SJCRH30 (cell line): ENCODE results near the gene SLC39A8. TPM values are rescaled to one million over a fixed set of nuclear protein-coding genes. Genes with fewer than 3 reads are reported as not detected.
"Not testable (repeated sequence)": the region's sequence is repeated elsewhere in the genome, so short reads cannot be mapped to it uniquely, and the experiment has no call there.

Experiments used
- DNase-seq, 2 experiments: peaks; one replicate each; pipeline ENCODE4 v3.0.0-alpha.2; 2015 to 2020
- H3K27ac ChIP-seq: fragments of 250-450 bp; sonication (Bioruptor Pico); 2 replicates; pipeline ENCODE4 v1.5.1; 2020; ENCODE audit warnings: mild to moderate bottlenecking, moderate library complexity
- H3K27me3 ChIP-seq: fragments of 250-450 bp; sonication (Bioruptor Pico); 2 replicates; pipeline ENCODE4 v1.5.1; 2020; ENCODE audit warnings: mild to moderate bottlenecking, moderate library complexity
- H3K36me3 ChIP-seq: fragments of 250-450 bp; sonication (Bioruptor Pico); 2 replicates; pipeline ENCODE4 v1.5.1; 2020; ENCODE audit warnings: mild to moderate bottlenecking, moderate library complexity
- H3K4me1 ChIP-seq: fragments of 250-450 bp; sonication (Bioruptor Pico); 2 replicates; pipeline ENCODE4 v1.5.1; 2020; ENCODE audit warnings: mild to moderate bottlenecking, moderate library complexity
- H3K4me3 ChIP-seq: fragments of 250-450 bp; sonication (Bioruptor Pico); 2 replicates; pipeline ENCODE4 v1.5.1; 2020; ENCODE audit warnings: mild to moderate bottlenecking, moderate library complexity
- H3K9me3 ChIP-seq: fragments of 250-450 bp; sonication (Bioruptor Pico); replicated peaks from 2 replicates; pipeline ENCODE4 v1.5.1; 2020; ENCODE audit warnings: mild to moderate bottlenecking, moderate library complexity
- total RNA-seq: library from RNA; depleted of rRNA; stranded (reverse); fragments of >200 nt; shearing (Covaris generic); gene quantifications from 2 replicates; pipeline ENCODE4 v1.2.3, GENCODE V29; 2014; rRNA removed

SLC39A8 gene
- total RNA-seq, result 0.13 TPM in 1 of 2 replicates, not detected in the other

- no peaks in the 10 kb centered on the region for H3K27me3 ChIP-seq
- no peak within 1 kb of the TSS for H3K4me3 ChIP-seq
- DNase-seq, result no peak
- no peaks in the 10 kb centered on the region for H3K9me3 ChIP-seq
- no peak within 1 kb of the TSS for H3K27ac ChIP-seq
- H3K4me1 ChIP-seq, result peaks cover 15% of the 10 kb centered on the region
- no peaks in the 10 kb centered on the region for H3K36me3 ChIP-seq
Measured at GRCh38 chr4:102344954-102345794, at the start of gene SLC39A8. TSS of gene SLC39A8 (minus strand) at chr4:102345482. CDS start at chr4:102344662, 820 bp downstream.

GRCh38 chr4:102392033-102392744 is 46.9 kb upstream of the SLC39A8 start:
- no peak for DNase-seq
- Histone ChIP-seq H3K36me3 (no peaks in the 10 kb centered on the region), H3K27me3 (no peaks in the 10 kb centered on the region), H3K4me1 (no peaks in the 10 kb centered on the region), H3K9me3 (no peaks in the 10 kb centered on the region), H3K4me3 (no peak overlapping the region), H3K27ac (no peak overlapping the region)

- no peaks in the 10 kb centered on the region for H3K27me3 ChIP-seq
- H3K36me3 ChIP-seq, result no peaks in the 10 kb centered on the region
- H3K9me3 ChIP-seq, result no peaks in the 10 kb centered on the region
- H3K27ac ChIP-seq, result no peak overlapping the region
- H3K4me1 ChIP-seq, result no peaks in the 10 kb centered on the region
- H3K4me3 ChIP-seq, result no peak overlapping the region
- no peak for DNase-seq
Measured at GRCh38 chr4:102390438-102390837, 45.2 kb upstream of the SLC39A8 start.

GRCh38 chr4:102388611-102389010 is 43.3 kb upstream of the SLC39A8 start:
- H3K27me3 ChIP-seq, result no peaks in the 10 kb centered on the region
- DNase-seq, result no peak
- no peaks in the 10 kb centered on the region for H3K4me1 ChIP-seq
- no peaks in the 10 kb centered on the region for H3K36me3 ChIP-seq
- H3K9me3 ChIP-seq, result no peaks in the 10 kb centered on the region
- no peak overlapping the region for H3K27ac ChIP-seq
- H3K4me3 ChIP-seq, result no peak overlapping the region

GRCh38 chr4:102387552-102388150 is 42.4 kb upstream of the SLC39A8 start:
- no peak for DNase-seq
- no peak overlapping the region for H3K4me3 ChIP-seq
- H3K9me3 ChIP-seq, result no peaks in the 10 kb centered on the region
- H3K4me1 ChIP-seq, result no peaks in the 10 kb centered on the region
- H3K36me3 ChIP-seq, result no peaks in the 10 kb centered on the region
- H3K27ac ChIP-seq, result no peak overlapping the region
- no peaks in the 10 kb centered on the region for H3K27me3 ChIP-seq

GRCh38 chr4:102386966-102387365 is 41.7 kb upstream of the SLC39A8 start:
- DNase-seq, result no peak
- Histone ChIP-seq H3K36me3 (no peaks in the 10 kb centered on the region), H3K27me3 (no peaks in the 10 kb centered on the region), H3K9me3 (no peaks in the 10 kb centered on the region), H3K4me1 (no peaks in the 10 kb centered on the region), H3K4me3 (no peak overlapping the region), H3K27ac (no peak overlapping the region)

- DNase-seq, H3K27me3 ChIP-seq, H3K9me3 ChIP-seq, H3K4me3 ChIP-seq, H3K27ac ChIP-seq, H3K36me3 ChIP-seq, H3K4me1 ChIP-seq: not testable (repeated sequence)
Measured at GRCh38 chr4:102380253-102380652, 35.0 kb upstream of the SLC39A8 start.

- Histone ChIP-seq H3K36me3 (no peaks in the 10 kb centered on the region), H3K4me1 (no peaks in the 10 kb centered on the region), H3K4me3 (no peak overlapping the region), H3K9me3 (no peaks in the 10 kb centered on the region), H3K27me3 (no peaks in the 10 kb centered on the region), H3K27ac (no peak overlapping the region)
- no peak for DNase-seq
Measured at GRCh38 chr4:102362922-102363432, 17.7 kb upstream of the SLC39A8 start.

GRCh38 chr4:102358128-102358527 is 12.8 kb upstream of the SLC39A8 start:
- Histone ChIP-seq H3K9me3 (no peaks in the 10 kb centered on the region), H3K27ac (no peak overlapping the region), H3K36me3 (no peaks in the 10 kb centered on the region), H3K27me3 (no peaks in the 10 kb centered on the region), H3K4me1 (no peaks in the 10 kb centered on the region), H3K4me3 (no peak overlapping the region)
- no peak for DNase-seq

- not testable (repeated sequence) for H3K36me3 ChIP-seq, DNase-seq, H3K4me3 ChIP-seq, H3K27ac ChIP-seq, H3K27me3 ChIP-seq, H3K4me1 ChIP-seq, H3K9me3 ChIP-seq
Measured at GRCh38 chr4:102357637-102358036, 12.4 kb upstream of the SLC39A8 start.

- Histone ChIP-seq H3K36me3 (no peaks in the 10 kb centered on the region), H3K4me1 (no peaks in the 10 kb centered on the region), H3K27me3 (no peaks in the 10 kb centered on the region), H3K9me3 (no peaks in the 10 kb centered on the region), H3K27ac (no peak overlapping the region), H3K4me3 (no peak overlapping the region)
- DNase-seq, result no peak
Measured at GRCh38 chr4:102356562-102357202, 11.4 kb upstream of the SLC39A8 start.

- Histone ChIP-seq H3K9me3 (no peaks in the 10 kb centered on the region), H3K4me3 (no peak overlapping the region), H3K36me3 (no peaks in the 10 kb centered on the region), H3K27ac (no peak overlapping the region), H3K4me1 (no peaks in the 10 kb centered on the region), H3K27me3 (no peaks in the 10 kb centered on the region)
- no peak for DNase-seq
Measured at GRCh38 chr4:102355748-102356147, 10.5 kb upstream of the SLC39A8 start.

GRCh38 chr4:102354671-102355454 is 9.6 kb upstream of the SLC39A8 start:
- Histone ChIP-seq H3K36me3 (no peaks in the 10 kb centered on the region), H3K27ac (no peak overlapping the region), H3K27me3 (no peaks in the 10 kb centered on the region), H3K9me3 (no peaks in the 10 kb centered on the region), H3K4me3 (no peak overlapping the region), H3K4me1 (no peaks in the 10 kb centered on the region)
- DNase-seq, result no peak

GRCh38 chr4:102352781-102353180 is 7.5 kb upstream of the SLC39A8 start:
- Histone ChIP-seq H3K27me3 (no peaks in the 10 kb centered on the region), H3K27ac (no peak overlapping the region), H3K4me3 (no peak overlapping the region), H3K4me1 (no peaks in the 10 kb centered on the region), H3K36me3 (no peaks in the 10 kb centered on the region), H3K9me3 (no peaks in the 10 kb centered on the region)
- DNase-seq, result no peak
